GM19238 (cell line): Measurements from ENCODE around the gene ADGRF4.

Source experiments
- DNase-seq: peaks from one replicate; pipeline ENCODE4 v3.0.0; 2011; ENCODE audit warnings: low spot score; ENCODE audit not compliant: insufficient read length

ADGRF4 gene

GRCh38 chr6:47698342-47698787 lies at the start of gene ADGRF4:
Gene ADGRF4 (plus strand): TSS chr6:47698580. CDS start chr6:47707246, 8,666 bp downstream.
- DNase-seq: no peak

GRCh38 chr6:47650553-47651432 lies 47.6 kb upstream of the ADGRF4 start:
- no peak for DNase-seq

- no peak for DNase-seq
Measured at GRCh38 chr6:47651505-47651944, 46.9 kb upstream of the ADGRF4 start.

- DNase-seq: no peak
Measured at GRCh38 chr6:47653706-47654105, 44.7 kb upstream of the ADGRF4 start.

GRCh38 chr6:47654255-47654654 lies 44.1 kb upstream of the ADGRF4 start:
- no peak for DNase-seq

- no peak for DNase-seq
Measured at GRCh38 chr6:47655719-47656595, 42.4 kb upstream of the ADGRF4 start.

GRCh38 chr6:47661960-47662359 lies 36.4 kb upstream of the ADGRF4 start:
- no peak for DNase-seq

- no peak for DNase-seq
Measured at GRCh38 chr6:47663462-47664216, 34.7 kb upstream of the ADGRF4 start.

GRCh38 chr6:47665112-47665511 lies 33.3 kb upstream of the ADGRF4 start:
- DNase-seq: no peak

- DNase-seq: no peak
Measured at GRCh38 chr6:47669684-47670513, 28.5 kb upstream of the ADGRF4 start.

GRCh38 chr6:47670851-47671250 lies 27.5 kb upstream of the ADGRF4 start:
- DNase-seq: no peak

- no peak for DNase-seq
Measured at GRCh38 chr6:47671777-47672176, 26.6 kb upstream of the ADGRF4 start.

GRCh38 chr6:47672816-47673215 lies 25.6 kb upstream of the ADGRF4 start:
- DNase-seq: no peak

- DNase-seq: no peak
Measured at GRCh38 chr6:47674673-47675072, 23.7 kb upstream of the ADGRF4 start.

- DNase-seq: no peak
Measured at GRCh38 chr6:47677381-47678100, 20.8 kb upstream of the ADGRF4 start.

GRCh38 chr6:47678739-47679138 lies 19.6 kb upstream of the ADGRF4 start:
- no peak for DNase-seq

GRCh38 chr6:47679322-47679906 lies 19.0 kb upstream of the ADGRF4 start:
- no peak for DNase-seq

GRCh38 chr6:47680051-47680450 lies 18.3 kb upstream of the ADGRF4 start:
- DNase-seq: no peak

- no peak for DNase-seq
Measured at GRCh38 chr6:47680724-47681123, 17.7 kb upstream of the ADGRF4 start.
